ENCODE results near the gene POPDC2. TPM values are rescaled to one million over a fixed set of nuclear protein-coding genes. Genes with fewer than 3 reads are reported as not detected.

POPDC2 gene
- total and polyA plus RNA-seq, 2 donors (not counting 3 experiments of a cell fraction or from before 2014, with no cell fraction given): 0.57 to 0.66 TPM

DNA sequence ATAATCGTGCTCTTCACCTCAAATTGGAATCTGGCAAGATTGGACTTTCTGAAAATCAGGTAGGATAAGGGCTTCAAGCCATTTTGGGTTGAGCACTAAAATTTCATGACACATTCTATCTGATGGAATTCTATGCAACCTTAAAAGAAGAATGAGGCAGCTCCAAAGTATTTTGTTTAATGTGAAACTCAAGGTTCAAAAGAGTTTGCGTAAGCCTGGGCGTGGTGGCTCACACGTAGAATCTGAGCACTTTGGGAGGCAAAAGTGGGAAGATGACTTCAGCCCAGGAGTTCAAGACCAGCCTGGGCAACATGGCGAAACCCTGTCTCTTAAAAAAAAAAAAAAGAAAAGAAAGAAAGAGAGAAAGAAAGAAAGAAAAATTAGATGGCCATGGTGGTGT is 66.3 kb downstream of the POPDC2 start:
- no peak overlapping the region for H3K27ac ChIP-seq (ENCODE audit: insufficient read depth, low read depth, low read length)
- ChIA-PET POLR2A (no interaction called here), CTCF (interaction anchor here (0.7 to 0.8 kb wide), 2 partner anchors 14 to 80 kb away, joined by 3 read pairs; no protein-coding TSS in a partner anchor)
- no peak overlapping the region for H3K4me3 ChIP-seq (replicated peaks in 1 of 3; ENCODE audit: insufficient read depth in 1 of 3, low read depth in 1 of 3, low read length in 3 of 3)
- no peaks in the 10 kb centered on the region for H3K9me1 ChIP-seq (replicated peaks; ENCODE audit: control insufficient read depth, extremely low read depth, insufficient read depth, low read length)
- no peak for FAIRE-seq
- peaks cover 12% of the 10 kb centered on the region for H3K4me1 ChIP-seq (ENCODE audit: control insufficient read depth, extremely low read depth, insufficient read depth, low read length)
- no peak for TF ChIP-seq POLR2A (IDR thresholded peaks at IDR 0.05; ENCODE audit: low read depth, low read length)
- TF ChIP-seq GATA2 (IDR thresholded peaks at IDR 0.05; ENCODE audit: insufficient read depth, insufficient read length, low read depth, low read length): no peak
- TF ChIP-seq, protein P1, sequence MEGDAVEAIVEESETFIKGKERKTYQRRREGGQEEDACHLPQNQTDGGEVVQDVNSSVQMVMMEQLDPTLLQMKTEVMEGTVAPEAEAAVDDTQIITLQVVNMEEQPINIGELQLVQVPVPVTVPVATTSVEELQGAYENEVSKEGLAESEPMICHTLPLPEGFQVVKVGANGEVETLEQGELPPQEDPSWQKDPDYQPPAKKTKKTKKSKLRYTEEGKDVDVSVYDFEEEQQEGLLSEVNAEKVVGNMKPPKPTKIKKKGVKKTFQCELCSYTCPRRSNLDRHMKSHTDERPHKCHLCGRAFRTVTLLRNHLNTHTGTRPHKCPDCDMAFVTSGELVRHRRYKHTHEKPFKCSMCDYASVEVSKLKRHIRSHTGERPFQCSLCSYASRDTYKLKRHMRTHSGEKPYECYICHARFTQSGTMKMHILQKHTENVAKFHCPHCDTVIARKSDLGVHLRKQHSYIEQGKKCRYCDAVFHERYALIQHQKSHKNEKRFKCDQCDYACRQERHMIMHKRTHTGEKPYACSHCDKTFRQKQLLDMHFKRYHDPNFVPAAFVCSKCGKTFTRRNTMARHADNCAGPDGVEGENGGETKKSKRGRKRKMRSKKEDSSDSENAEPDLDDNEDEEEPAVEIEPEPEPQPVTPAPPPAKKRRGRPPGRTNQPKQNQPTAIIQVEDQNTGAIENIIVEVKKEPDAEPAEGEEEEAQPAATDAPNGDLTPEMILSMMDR (IDR thresholded peaks at IDR 0.05; ENCODE audit: extremely low read depth in 1 of 2, insufficient read depth in 1 of 2, low read depth in 1 of 2, low read length in 2 of 2): no peak
- no peak for TF ChIP-seq MYC (IDR thresholded peaks at IDR 0.05; ENCODE audit: low read depth, low read length)
- TF ChIP-seq POLR2AphosphoS5 (IDR thresholded peaks at IDR 0.05; ENCODE audit: insufficient read depth, low read depth, low read length): no peak
- no peak for TF ChIP-seq EZH2 (IDR thresholded peaks at IDR 0.05; ENCODE audit: borderline replicate concordance, low read depth, low read length, severe bottlenecking)
- TF ChIP-seq FOS (IDR thresholded peaks at IDR 0.05; ENCODE audit: borderline replicate concordance, insufficient read depth, low read length): no peak
- H3K9ac ChIP-seq (replicated peaks; ENCODE audit: extremely low read depth, insufficient read depth, low read length): no peak overlapping the region
- no peak overlapping the region for H2AFZ ChIP-seq (ENCODE audit: low read depth, low read length)
- no peaks in the 10 kb centered on the region for H3K79me2 ChIP-seq (ENCODE audit: control insufficient read depth, insufficient read depth, low read length)
- H4K20me1 ChIP-seq (replicated peaks; ENCODE audit: control insufficient read depth, extremely low read depth, insufficient read depth, low read length): no peaks in the 10 kb centered on the region
- no peak for DNase-seq (ENCODE audit: low read depth, low spot score)
- no TSS peak for BruUV-seq (replicated peaks)
- intact Hi-C loops (cut with micrococcal nuclease) (no loop called here), dilution Hi-C loops (cut with MboI; ENCODE audit: extremely low pct_ligation_motif_present, low sequenced_read_pairs) (no loop called here)
- no peaks in the 10 kb centered on the region for H3K27me3 ChIP-seq (ENCODE audit: control insufficient read depth in 2 of 2, insufficient read depth in 2 of 2, low read length in 2 of 2)
- no peaks in the 10 kb centered on the region for H3K9me3 ChIP-seq (replicated peaks; ENCODE audit: control insufficient read depth, insufficient read depth, low read length)
- no peak overlapping the region for H3K4me2 ChIP-seq (ENCODE audit: insufficient read depth, low read length)
- no peaks in the 10 kb centered on the region for H3K36me3 ChIP-seq (ENCODE audit: control insufficient read depth in 2 of 2, extremely low read depth in 1 of 2, insufficient read depth in 2 of 2, low read length in 2 of 2)

All from endothelial cell of umbilical vein (primary cell).